Measurements from ENCODE around the gene MOCOS.

- TF ChIP-seq CTCF (IDR thresholded peaks at IDR 0.05) (no peak), POLR2AphosphoS5 (IDR thresholded peaks at IDR 0.05) (no peak), POLR2A (IDR thresholded peaks at IDR 0.05) (no peak)
Measured at GRCh38 chr18:36304723-36305122, 117.4 kb downstream of the MOCOS start.
